Activated CD4-positive, alpha-beta memory T cell treated with anti-CD3 and anti-CD28 coated beads, Interleukin-2, amount 10 ng/mL, durations not matched to agents 7 days and 5 days (primary cell): ENCODE data around the gene PTF1A. TPM values are rescaled to one million over a fixed set of nuclear protein-coding genes. Genes with fewer than 3 reads are reported as not detected.
A peak's percentile ranks its signal among the peaks of the same experiment; 100 is the strongest.

Experiments
- CTCF ChIA-PET: fragments of 350-600 bp; sonication (Branson Sonifier 250); formaldehyde crosslinking; loops from one replicate; lab custom pipeline; 2021; ENCODE audit warnings: antibody characterized with exemption, inconsistent platforms; lab: Charles Lee
- POLR2A ChIA-PET: fragments of 350-600 bp; sonication (Branson Sonifier 250); formaldehyde crosslinking; loops from one replicate; lab custom pipeline; 2021; ENCODE audit warnings: antibody characterized with exemption; lab: Charles Lee
- DNase-seq: peaks from one replicate; pipeline ENCODE4 v3.0.0-alpha.2; 2020
- H3K27ac Mint-ChIP-seq: one replicate; pipeline ENCODE4 v1.8.0; 2021; ENCODE audit warnings: mild to moderate bottlenecking, mixed read lengths
- H3K27me3 Mint-ChIP-seq: one replicate; pipeline ENCODE4 v1.8.0; 2021; ENCODE audit warnings: mixed read lengths
- H3K36me3 Mint-ChIP-seq: one replicate; pipeline ENCODE4 v1.8.0; 2021; ENCODE audit warnings: low read depth, mixed read lengths
- H3K4me1 Mint-ChIP-seq: one replicate; pipeline ENCODE4 v1.8.0; 2021; ENCODE audit warnings: mixed read lengths
- H3K4me3 Mint-ChIP-seq: one replicate; pipeline ENCODE4 v1.8.0; 2021; ENCODE audit warnings: mild to moderate bottlenecking, mixed read lengths
- H3K9me3 Mint-ChIP-seq: one replicate; pipeline ENCODE4 v1.8.0; 2021; ENCODE audit warnings: mixed read lengths
- total RNA-seq, 2 experiments: library from RNA; stranded (reverse); gene quantifications; one replicate each; pipeline ENCODE4 v1.2.3, GENCODE V29; 2021

Gene PTF1A
- total RNA-seq, 2 experiments from 2014 or later = not detected

DNA sequence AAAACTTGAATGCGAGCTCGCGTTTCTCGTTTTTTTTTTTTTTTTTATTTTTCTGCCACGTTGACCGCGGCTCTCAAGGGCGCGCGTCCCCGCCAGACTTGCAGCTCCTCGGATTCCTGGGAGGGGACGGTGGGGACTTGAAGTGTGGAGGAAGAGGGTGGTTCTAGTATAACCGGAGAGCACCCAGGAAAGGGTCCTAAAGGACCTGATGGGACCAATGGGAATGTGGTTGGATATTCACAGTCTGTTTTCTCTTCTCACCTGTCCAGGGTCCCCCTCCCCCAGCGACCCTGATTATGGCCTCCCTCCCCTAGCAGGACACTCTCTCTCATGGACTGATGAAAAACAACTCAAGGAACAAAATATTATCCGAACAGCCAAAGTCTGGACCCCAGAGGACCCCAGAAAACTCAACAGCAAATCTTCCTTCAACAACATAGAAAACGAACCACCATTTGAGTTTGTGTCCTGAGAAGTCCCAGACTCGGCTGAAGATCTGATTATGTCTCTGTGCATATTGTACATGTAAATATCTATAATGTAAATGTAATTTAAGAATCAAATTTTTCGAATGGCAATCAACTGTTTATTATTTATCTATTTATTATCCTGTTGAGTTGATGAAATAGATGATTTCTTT lies 1.4 kb downstream of the PTF1A start:
- Mint-ChIP-seq H3K36me3 (no peaks in the 10 kb centered on the region), H3K4me1 (no peaks in the 10 kb centered on the region), H3K27ac (peak overlapping the region; percentile 49), H3K27me3 (peaks cover 69% of the 10 kb centered on the region), H3K9me3 (no peaks in the 10 kb centered on the region), H3K4me3 (no peak overlapping the region)
- POLR2A ChIA-PET = no interaction called here
- DNase-seq = no peak
- CTCF ChIA-PET = interaction anchor here (0.7 kb wide), 1 partner anchor 101 kb away, joined by 3 read pairs; no protein-coding TSS in a partner anchor

DNA sequence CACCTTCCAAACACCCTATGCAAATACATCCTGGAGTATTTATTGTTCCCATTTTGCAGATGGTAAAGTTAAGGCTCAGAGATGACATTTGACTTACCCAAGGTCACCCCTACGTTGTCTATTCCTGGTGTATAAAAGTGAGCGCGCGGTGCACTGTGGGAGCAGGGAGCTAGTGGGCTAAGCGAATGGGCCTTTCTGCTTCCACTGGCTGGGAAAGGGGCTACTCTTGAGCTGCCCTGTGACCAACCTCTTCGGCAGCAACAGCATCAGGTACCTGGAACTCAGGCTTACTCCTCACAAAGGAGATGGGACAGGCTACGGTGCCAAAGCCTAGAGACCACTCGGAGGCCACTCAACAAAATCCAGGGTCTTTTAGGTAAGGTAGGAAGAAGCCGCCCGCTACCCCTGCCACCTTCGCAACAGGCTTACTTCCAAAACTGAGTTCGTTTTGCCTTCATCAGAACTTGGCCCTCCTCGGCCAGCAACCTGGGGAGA lies 2.4 kb downstream of the PTF1A start:
- ChIA-PET CTCF (no interaction called here), POLR2A (no interaction called here)
- no peak for DNase-seq
- H3K4me1 Mint-ChIP-seq = no peaks in the 10 kb centered on the region
- no peaks in the 10 kb centered on the region for H3K9me3 Mint-ChIP-seq
- H3K27ac Mint-ChIP-seq = no peak overlapping the region
- H3K27me3 Mint-ChIP-seq = peaks cover 66% of the 10 kb centered on the region
- no peaks in the 10 kb centered on the region for H3K36me3 Mint-ChIP-seq
- no peak overlapping the region for H3K4me3 Mint-ChIP-seq

DNA sequence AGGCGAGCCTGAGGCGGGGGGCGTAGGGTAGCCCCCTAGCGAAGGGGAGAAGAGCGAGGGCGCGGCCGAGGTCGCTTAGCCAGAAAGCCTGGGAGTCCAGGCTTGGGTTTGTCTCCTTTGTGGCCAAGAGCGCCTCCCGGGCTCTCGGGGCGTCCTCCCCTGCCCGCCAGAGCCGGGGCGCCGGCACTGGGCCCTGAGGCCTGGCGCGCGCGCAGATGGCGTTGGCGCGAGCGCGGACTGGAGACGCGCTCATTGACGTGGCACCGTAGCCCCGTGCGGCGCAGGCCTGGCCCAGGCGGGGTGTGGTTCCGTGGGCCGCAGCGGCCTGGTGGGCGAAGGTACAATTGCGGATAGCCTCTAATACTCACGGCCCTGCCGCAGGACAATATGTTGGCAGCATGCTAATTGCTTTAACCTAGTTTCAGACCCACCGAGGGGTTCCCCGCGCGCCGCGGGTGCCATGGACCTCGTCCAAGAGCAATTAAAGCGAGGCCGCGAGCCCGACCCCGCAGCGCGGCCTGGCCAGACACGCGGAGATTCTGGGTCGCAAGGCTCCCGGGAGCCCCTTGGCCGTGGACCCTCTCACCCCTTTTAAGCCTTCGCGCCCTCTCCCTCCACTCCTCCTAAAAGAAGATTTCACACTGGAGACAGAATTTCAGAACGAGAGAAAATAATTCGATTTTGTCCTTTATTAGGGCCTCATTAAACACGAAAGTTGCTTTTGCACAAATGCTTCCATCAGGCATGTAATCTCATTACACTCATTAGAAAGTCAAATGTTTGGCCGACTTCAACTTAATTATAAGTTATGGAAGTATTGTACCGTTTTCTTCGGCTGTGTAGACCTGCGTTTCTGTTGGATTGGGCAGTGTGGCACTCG lies 3.1 kb downstream of the PTF1A start:
- Mint-ChIP-seq H3K4me3 (no peak overlapping the region), H3K27ac (no peak overlapping the region), H3K36me3 (no peaks in the 10 kb centered on the region), H3K27me3 (peaks cover 69% of the 10 kb centered on the region), H3K9me3 (no peaks in the 10 kb centered on the region), H3K4me1 (peaks cover 6% of the 10 kb centered on the region)
- no peak for DNase-seq
- ChIA-PET CTCF (no interaction called here), POLR2A (no interaction called here)

DNA sequence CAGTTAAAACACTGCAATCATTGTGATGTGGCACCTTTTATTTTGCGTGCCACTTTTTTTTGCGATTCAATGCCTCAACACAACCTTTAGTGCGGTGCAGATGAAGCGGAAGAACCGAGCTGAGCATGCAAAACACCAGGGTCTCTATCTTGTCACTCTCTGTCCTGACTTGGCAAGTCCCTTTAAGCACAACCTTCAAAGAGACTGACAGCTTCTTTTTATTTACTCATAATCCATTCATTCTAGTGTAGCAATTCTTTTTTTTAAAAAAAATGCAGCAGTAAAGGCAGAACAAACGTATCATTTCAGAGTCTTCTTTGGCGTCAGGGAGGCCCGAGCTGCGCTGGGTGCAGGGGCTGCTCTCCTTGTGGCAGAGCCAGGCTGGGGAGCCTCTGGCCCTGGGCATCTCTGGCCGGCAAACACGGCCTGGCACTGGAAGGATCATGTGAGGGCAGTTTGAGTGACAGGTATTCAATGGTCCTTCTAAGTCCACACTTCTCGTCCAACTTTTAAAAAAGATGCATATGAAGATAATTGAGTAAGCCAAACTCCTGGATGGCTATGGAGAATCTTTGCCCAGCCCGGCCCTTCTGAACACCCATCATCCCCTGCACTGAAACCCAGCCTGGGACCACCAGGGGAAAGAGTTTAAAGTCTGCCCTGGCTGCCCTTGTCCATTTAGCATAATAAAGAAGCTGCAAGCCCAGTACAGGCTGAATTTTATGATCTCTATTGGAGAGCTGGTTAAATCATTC lies 3.9 kb downstream of the PTF1A start:
- H3K27ac Mint-ChIP-seq = no peak overlapping the region
- H3K4me1 Mint-ChIP-seq = peaks cover 6% of the 10 kb centered on the region
- POLR2A ChIA-PET = no interaction called here
- H3K9me3 Mint-ChIP-seq = no peaks in the 10 kb centered on the region
- H3K36me3 Mint-ChIP-seq = no peaks in the 10 kb centered on the region
- DNase-seq = no peak
- H3K4me3 Mint-ChIP-seq = no peak overlapping the region
- CTCF ChIA-PET = no interaction called here
- peaks cover 69% of the 10 kb centered on the region for H3K27me3 Mint-ChIP-seq

DNA sequence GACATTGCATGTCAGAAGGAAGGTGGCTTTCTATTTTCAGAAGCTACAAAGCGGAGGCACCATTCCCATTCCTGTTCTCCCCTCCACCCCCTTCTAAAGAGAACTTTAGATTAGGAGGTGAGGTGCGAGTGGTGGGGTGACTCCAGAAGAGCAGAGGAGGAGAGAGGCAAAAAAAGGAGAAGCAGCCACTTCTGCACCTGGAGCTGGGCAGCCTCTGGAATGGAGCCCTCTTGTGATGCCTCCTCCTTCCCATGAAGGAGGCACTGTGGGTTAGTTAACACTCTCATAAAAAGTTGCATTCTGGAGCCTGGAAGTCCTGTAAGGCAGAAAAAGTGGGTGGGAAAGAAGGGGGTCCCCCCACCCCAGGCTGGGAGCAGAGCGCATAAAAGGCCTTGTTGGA lies 4.8 kb downstream of the PTF1A start:
- Mint-ChIP-seq H3K9me3 (no peaks in the 10 kb centered on the region), H3K4me3 (no peak overlapping the region), H3K27me3 (peaks cover 73% of the 10 kb centered on the region), H3K27ac (no peak overlapping the region), H3K36me3 (no peaks in the 10 kb centered on the region), H3K4me1 (peaks cover 6% of the 10 kb centered on the region)
- ChIA-PET CTCF (no interaction called here), POLR2A (no interaction called here)
- DNase-seq = no peak

DNA sequence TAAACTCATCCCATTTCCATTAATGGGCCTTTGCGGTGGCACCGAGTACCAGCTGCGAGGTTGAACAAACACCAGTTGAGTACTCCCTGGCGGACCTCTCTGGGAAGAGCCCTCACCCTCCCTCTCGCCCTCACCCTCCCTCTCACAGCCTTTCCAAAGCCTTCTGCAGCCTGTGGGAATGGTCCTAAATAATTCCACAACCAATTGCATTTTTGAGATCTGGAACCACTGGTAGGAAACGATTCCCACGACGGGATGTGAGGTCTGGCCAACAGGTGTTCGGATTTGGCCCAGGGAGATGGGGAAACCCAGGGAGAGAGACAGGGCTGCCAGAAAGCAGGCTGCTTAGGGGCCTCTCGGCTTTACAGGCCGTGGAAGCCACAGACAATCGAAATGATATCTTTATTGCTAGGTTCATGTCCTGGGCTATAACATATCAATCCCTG lies 5.3 kb downstream of the PTF1A start:
- ChIA-PET CTCF (no interaction called here), POLR2A (no interaction called here)
- H3K4me1 Mint-ChIP-seq = peaks cover 6% of the 10 kb centered on the region
- H3K27me3 Mint-ChIP-seq = peaks cover 77% of the 10 kb centered on the region
- H3K4me3 Mint-ChIP-seq = no peak overlapping the region
- H3K36me3 Mint-ChIP-seq = no peaks in the 10 kb centered on the region
- no peak overlapping the region for H3K27ac Mint-ChIP-seq
- no peak for DNase-seq
- no peaks in the 10 kb centered on the region for H3K9me3 Mint-ChIP-seq

DNA sequence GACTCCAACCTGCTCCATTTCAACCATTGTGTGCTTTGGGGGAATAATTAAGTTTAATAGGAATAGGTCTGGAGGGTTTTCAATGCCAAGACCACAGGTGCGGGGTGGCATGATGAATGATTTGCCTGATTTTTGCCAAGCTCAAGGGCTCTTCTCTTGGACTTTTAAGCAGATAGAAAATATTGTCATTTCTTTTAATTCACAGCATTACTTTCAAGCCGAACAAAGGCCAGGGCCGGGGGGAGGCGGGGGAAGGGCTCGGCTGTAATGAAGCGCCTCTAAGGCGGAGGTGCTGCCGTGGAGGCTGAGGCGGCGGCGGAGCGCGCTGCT lies 6.5 kb downstream of the PTF1A start:
- DNase-seq = no peak
- CTCF ChIA-PET = no interaction called here
- no peak overlapping the region for H3K27ac Mint-ChIP-seq
- no peaks in the 10 kb centered on the region for H3K36me3 Mint-ChIP-seq
- peaks cover 83% of the 10 kb centered on the region for H3K27me3 Mint-ChIP-seq
- POLR2A ChIA-PET = no interaction called here
- H3K4me1 Mint-ChIP-seq = peaks cover 6% of the 10 kb centered on the region
- no peaks in the 10 kb centered on the region for H3K9me3 Mint-ChIP-seq
- no peak overlapping the region for H3K4me3 Mint-ChIP-seq

DNA sequence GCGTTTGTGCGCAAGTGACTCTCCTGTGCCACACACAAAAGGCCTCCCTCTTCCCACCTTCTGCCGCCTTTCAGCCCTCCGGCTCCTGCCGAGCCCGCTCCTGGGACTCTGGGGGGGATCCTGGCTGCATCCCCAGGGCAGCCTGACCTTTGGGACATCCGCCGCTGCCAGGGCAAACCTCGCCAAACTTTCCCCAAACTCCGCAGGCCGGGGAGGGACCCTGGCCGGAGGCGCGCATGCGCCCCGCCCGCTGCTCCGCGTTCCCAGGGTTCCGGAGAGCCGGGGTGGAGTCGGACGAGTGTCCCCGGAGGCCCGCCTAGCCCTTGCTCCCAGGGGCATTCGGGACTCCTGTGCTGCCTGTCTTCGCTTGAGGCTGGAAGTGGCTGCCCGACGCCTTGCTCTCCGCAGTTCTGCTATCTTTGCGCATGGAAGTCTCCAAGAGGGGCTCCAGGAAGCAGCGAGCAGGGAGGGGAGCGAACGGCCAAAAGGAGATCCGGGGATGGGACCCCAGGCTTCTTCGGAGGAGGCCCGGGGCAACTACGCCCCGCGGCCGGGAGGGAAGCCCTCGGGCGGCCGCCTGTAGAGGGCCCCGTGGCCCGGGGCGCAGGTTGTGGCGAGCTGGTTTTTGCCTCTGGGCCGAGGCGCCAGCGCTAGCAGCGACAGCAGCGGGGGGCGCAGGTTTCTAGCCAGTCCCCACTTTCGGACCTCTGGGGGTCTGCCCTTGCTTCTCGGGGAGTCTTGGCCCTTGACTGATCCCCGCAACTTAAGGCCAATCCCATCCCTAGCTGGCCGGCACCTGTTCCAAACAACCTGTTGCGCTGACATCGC lies 7.0 kb downstream of the PTF1A start:
- DNase-seq = no peak
- H3K36me3 Mint-ChIP-seq = no peaks in the 10 kb centered on the region
- ChIA-PET CTCF (no interaction called here), POLR2A (no interaction called here)
- no peak overlapping the region for H3K27ac Mint-ChIP-seq
- H3K4me1 Mint-ChIP-seq = peaks cover 6% of the 10 kb centered on the region
- no peaks in the 10 kb centered on the region for H3K9me3 Mint-ChIP-seq
- peaks cover 85% of the 10 kb centered on the region for H3K27me3 Mint-ChIP-seq
- no peak overlapping the region for H3K4me3 Mint-ChIP-seq

DNA sequence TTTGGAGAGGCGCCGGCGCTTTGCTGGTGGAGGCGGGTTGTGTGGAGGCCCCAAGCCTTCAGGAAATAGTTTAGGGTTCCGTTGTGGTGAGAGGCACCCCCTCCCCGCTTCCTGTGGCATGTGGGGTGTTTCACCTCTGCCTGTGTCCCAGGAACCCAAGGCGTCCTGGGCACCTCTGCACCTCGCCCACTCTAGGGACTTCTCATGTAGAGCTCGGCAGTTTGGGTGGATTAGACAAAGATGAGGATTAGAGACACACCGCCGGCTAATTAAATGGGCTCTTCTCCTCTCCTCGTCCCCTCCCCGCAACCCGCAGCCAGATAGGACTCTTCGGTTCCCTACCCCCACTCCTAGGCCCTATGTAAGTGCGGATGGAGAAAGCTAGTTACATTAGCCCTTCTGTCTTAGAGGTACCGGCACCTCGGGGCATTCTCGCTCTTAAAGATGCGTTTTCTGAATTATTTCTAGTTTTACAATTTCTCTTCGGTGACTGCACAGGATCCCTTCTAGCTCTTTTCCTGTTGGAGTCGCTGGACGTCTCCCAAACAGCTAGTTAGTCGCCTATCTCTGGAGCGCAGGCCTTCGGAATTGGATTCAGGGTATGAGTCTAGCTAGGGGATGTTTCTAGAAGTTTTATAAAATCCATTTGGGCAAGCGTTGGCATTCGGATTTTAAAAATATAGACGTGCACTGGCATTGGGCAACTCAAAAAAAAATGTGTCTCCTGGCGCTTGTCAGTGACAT lies 7.8 kb downstream of the PTF1A start:
- no peaks in the 10 kb centered on the region for H3K9me3 Mint-ChIP-seq
- CTCF ChIA-PET = no interaction called here
- no peak overlapping the region for H3K4me3 Mint-ChIP-seq
- H3K27me3 Mint-ChIP-seq = peaks cover 86% of the 10 kb centered on the region
- no peaks in the 10 kb centered on the region for H3K36me3 Mint-ChIP-seq
- H3K27ac Mint-ChIP-seq = no peak overlapping the region
- H3K4me1 Mint-ChIP-seq = peaks cover 6% of the 10 kb centered on the region
- DNase-seq = no peak
- POLR2A ChIA-PET = no interaction called here

DNA sequence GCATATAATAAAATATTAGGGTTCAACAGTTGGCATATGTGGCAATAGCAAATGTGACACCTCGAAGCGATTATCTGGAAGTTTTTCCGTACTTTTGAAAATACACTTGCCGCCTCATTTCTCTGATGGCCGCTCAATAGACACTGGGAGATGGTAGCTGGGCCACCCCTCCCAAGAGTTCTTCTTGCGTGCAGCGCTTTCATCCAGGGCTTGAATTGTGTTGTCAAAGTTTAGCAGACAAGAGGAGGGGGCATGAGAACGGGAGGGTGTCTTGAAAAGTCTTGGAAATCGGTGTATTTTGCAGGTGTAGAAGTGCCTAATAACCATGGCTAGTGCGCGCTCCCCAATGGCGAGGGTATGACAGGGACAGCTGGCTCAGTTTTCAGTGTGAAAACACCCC lies 8.5 kb downstream of the PTF1A start:
- CTCF ChIA-PET = no interaction called here
- POLR2A ChIA-PET = no interaction called here
- no peak for DNase-seq
- Mint-ChIP-seq H3K4me1 (peaks cover 6% of the 10 kb centered on the region), H3K27me3 (peaks cover 84% of the 10 kb centered on the region), H3K9me3 (no peaks in the 10 kb centered on the region), H3K4me3 (no peak overlapping the region), H3K27ac (no peak overlapping the region), H3K36me3 (no peaks in the 10 kb centered on the region)

DNA sequence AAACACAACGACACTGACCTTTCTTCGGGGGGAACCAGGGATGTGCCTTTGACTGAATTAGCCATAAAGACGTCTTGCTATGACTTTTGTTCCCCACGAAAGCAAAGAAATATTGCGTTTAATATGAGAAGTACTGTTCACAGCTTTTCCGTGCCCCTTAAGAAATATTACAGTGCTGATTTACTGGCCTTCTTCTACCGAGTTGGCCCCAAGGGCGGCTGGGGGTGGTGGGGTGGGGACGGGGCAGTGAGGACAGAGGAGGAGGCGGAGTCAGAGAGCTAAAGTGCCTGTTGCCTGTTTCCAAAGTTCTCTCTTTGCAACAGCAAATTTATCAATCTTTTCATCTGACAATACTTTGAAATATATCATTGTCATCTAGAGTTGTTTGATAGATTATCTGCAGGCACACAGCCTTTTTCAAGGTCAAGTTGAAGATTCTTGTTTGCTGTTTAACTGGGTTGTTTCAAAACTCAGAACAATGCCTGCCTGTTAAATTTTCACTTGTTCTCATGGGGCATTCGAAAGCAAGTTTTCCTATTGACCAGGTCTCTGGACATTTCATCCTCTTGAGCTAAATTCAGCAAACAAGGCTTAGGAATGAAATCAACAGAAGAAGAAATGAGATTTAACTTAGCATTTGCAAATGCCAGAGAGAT lies 9.0 kb downstream of the PTF1A start:
- CTCF ChIA-PET = no interaction called here

DNA sequence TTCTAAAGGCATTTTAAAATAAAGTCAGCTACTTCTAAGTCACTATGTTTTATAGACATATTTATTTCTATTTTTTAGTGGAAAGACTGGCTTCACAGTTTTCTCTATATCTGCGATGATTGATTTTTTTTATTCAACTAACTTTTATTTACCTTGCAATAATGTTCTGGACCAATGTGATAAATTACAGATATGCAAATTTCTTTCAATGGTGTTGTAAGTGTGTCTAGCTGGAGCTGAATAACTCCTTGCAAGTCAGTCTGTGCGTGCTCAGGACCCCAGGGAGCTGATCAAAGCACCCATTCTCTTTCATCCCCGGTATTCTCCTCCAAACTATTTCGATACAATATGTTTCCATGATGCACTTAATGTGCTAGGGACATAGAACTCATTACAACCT lies 9.7 kb downstream of the PTF1A start:
- ChIA-PET CTCF (no interaction called here), POLR2A (no interaction called here)
- H3K27ac Mint-ChIP-seq = no peak overlapping the region
- H3K36me3 Mint-ChIP-seq = no peaks in the 10 kb centered on the region
- peaks cover 76% of the 10 kb centered on the region for H3K27me3 Mint-ChIP-seq
- DNase-seq = no peak
- no peak overlapping the region for H3K4me3 Mint-ChIP-seq
- H3K4me1 Mint-ChIP-seq = peaks cover 6% of the 10 kb centered on the region
- H3K9me3 Mint-ChIP-seq = no peaks in the 10 kb centered on the region

More for the DNA sequence above, 9.0 kb downstream of the PTF1A start:
- no peaks in the 10 kb centered on the region for H3K9me3 Mint-ChIP-seq
- no peaks in the 10 kb centered on the region for H3K36me3 Mint-ChIP-seq
- POLR2A ChIA-PET = no interaction called here
- peaks cover 6% of the 10 kb centered on the region for H3K4me1 Mint-ChIP-seq
- H3K27me3 Mint-ChIP-seq = peaks cover 81% of the 10 kb centered on the region
- no peak overlapping the region for H3K4me3 Mint-ChIP-seq
- no peak overlapping the region for H3K27ac Mint-ChIP-seq
- no peak for DNase-seq
